ENCODE measurements around the gene RANBP10. TPM values are rescaled to one million over a fixed set of nuclear protein-coding genes. Genes with fewer than 3 reads are reported as not detected.

RANBP10 gene
- total and polyA plus RNA-seq, 2 of the 13 experiments (the other 11 are each of a cell fraction or from before 2014, with no cell fraction given): 9.2 to 22.7 TPM

DNA sequence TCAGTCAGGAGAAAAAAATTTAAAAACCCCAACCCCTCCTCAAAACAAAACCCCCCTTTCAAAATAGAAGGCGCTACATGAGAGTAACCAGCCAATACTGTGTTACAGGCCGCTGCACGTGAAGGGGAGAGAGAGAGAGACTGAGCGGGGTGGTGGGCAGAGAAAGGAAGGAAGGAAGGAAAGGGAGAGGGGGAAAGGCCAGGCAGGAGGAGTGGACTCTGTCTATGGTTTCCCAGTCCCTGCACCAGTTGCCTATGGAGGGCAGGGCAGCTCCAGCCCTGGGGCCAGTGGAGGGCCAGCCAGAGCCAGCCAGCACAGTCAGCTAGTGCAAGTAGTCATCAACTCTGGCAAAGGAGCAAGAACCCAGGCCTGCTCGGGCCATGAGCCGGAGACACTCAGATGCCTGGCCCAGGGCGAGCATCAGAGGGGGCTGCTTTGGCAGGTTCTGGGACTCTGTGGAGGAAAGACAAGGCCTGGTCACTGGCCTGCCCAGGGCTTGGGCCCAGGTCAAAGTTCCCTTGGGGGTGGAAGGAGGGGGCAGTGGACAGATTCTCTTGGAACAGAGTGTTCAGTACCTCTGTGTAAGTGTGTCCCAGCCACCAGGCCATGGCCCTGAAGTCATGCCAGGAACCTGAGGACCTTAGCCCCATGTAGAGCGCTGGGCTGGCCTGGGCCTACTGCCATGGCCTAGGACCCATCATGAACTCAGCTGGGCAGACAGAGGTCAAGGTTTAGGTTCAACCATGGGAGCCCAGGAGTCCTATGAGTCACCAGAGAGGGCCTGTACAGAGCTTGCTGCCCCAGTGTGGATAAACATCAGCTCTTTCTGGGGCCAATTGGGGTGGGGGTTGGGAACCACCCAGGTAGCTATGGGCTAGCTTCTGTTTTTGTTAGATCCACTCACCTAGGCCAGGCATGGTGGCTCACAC, 80.0 kb downstream of the RANBP10 start (continued):
- TF ChIP-seq, protein P1, sequence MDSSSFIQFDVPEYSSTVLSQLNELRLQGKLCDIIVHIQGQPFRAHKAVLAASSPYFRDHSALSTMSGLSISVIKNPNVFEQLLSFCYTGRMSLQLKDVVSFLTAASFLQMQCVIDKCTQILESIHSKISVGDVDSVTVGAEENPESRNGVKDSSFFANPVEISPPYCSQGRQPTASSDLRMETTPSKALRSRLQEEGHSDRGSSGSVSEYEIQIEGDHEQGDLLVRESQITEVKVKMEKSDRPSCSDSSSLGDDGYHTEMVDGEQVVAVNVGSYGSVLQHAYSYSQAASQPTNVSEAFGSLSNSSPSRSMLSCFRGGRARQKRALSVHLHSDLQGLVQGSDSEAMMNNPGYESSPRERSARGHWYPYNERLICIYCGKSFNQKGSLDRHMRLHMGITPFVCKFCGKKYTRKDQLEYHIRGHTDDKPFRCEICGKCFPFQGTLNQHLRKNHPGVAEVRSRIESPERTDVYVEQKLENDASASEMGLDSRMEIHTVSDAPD (CRISPR knock-in tag; IDR thresholded peaks at IDR 0.05): no peak
- TF ChIP-seq RBAK (CRISPR knock-in tag; IDR thresholded peaks at IDR 0.05): no peak
- TF ChIP-seq, protein P2, sequence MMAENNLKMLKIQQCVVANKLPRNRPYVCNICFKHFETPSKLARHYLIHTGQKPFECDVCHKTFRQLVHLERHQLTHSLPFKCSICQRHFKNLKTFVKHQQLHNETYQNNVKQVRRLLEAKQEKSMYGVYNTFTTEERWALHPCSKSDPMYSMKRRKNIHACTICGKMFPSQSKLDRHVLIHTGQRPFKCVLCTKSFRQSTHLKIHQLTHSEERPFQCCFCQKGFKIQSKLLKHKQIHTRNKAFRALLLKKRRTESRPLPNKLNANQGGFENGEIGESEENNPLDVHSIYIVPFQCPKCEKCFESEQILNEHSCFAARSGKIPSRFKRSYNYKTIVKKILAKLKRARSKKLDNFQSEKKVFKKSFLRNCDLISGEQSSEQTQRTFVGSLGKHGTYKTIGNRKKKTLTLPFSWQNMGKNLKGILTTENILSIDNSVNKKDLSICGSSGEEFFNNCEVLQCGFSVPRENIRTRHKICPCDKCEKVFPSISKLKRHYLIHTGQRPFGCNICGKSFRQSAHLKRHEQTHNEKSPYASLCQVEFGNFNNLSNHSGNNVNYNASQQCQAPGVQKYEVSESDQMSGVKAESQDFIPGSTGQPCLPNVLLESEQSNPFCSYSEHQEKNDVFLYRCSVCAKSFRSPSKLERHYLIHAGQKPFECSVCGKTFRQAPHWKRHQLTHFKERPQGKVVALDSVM (CRISPR knock-in tag; IDR thresholded peaks at IDR 0.05): no peak
- TF ChIP-seq, protein P3, sequence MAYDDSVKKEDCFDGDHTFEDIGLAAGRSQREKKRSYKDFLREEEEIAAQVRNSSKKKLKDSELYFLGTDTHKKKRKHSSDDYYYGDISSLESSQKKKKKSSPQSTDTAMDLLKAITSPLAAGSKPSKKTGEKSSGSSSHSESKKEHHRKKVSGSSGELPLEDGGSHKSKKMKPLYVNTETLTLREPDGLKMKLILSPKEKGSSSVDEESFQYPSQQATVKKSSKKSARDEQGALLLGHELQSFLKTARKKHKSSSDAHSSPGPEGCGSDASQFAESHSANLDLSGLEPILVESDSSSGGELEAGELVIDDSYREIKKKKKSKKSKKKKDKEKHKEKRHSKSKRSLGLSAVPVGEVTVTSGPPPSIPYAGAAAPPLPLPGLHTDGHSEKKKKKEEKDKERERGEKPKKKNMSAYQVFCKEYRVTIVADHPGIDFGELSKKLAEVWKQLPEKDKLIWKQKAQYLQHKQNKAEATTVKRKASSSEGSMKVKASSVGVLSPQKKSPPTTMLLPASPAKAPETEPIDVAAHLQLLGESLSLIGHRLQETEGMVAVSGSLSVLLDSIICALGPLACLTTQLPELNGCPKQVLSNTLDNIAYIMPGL (CRISPR knock-in tag; IDR thresholded peaks at IDR 0.05; ENCODE audit: borderline replicate concordance in 1 of 2, low read depth in 1 of 2): no peak; a peak in 1 of 4 replicates
- peak; percentile 48; the same call in 1 of the 2 replicates for TF ChIP-seq ZNF317 (CRISPR knock-in tag; IDR thresholded peaks at IDR 0.05)
- TF ChIP-seq, protein P4, sequence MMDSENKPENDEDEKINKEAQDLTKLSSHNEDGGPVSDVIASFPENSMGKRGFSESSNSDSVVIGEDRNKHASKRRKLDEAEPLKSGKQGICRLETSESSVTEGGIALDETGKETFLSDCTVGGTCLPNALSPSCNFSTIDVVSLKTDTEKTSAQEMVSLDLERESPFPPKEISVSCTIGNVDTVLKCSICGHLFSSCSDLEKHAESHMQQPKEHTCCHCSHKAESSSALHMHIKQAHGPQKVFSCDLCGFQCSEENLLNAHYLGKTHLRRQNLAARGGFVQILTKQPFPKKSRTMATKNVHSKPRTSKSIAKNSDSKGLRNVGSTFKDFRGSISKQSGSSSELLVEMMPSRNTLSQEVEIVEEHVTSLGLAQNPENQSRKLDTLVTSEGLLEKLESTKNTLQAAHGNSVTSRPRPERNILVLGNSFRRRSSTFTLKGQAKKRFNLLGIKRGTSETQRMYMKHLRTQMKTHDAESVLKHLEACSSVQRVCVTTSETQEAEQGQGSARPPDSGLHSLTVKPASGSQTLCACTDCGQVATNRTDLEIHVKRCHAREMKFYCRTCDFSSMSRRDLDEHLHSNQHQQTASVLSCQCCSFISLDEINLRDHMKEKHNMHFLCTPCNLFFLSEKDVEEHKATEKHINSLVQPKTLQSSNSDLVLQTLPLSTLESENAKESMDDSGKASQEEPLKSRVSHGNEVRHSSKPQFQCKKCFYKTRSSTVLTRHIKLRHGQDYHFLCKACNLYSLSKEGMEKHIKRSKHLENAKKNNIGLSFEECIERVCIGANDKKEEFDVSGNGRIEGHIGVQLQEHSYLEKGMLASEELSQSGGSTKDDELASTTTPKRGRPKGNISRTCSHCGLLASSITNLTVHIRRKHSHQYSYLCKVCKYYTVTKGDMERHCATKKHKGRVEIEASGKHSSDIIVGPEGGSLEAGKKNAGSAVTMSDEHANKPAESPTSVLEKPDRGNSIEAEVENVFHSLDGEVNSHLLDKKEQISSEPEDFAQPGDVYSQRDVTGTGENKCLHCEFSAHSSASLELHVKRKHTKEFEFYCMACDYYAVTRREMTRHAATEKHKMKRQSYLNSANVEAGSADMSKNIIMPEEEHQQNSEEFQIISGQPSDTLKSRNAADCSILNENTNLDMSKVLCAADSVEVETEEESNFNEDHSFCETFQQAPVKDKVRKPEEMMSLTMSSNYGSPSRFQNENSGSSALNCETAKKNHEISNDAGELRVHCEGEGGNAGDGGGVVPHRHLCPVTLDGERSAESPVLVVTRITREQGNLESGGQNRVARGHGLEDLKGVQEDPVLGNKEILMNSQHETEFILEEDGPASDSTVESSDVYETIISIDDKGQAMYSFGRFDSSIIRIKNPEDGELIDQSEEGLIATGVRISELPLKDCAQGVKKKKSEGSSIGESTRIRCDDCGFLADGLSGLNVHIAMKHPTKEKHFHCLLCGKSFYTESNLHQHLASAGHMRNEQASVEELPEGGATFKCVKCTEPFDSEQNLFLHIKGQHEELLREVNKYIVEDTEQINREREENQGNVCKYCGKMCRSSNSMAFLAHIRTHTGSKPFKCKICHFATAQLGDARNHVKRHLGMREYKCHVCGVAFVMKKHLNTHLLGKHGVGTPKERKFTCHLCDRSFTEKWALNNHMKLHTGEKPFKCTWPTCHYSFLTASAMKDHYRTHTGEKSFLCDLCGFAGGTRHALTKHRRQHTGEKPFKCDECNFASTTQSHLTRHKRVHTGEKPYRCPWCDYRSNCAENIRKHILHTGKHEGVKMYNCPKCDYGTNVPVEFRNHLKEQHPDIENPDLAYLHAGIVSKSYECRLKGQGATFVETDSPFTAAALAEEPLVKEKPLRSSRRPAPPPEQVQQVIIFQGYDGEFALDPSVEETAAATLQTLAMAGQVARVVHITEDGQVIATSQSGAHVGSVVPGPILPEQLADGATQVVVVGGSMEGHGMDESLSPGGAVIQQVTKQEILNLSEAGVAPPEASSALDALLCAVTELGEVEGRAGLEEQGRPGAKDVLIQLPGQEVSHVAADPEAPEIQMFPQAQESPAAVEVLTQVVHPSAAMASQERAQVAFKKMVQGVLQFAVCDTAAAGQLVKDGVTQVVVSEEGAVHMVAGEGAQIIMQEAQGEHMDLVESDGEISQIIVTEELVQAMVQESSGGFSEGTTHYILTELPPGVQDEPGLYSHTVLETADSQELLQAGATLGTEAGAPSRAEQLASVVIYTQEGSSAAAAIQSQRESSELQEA (CRISPR knock-in tag; IDR thresholded peaks at IDR 0.05; ENCODE audit: not compliant biosample characterization): peak; percentile 68
- no peak for TF ChIP-seq ZNF484 (CRISPR knock-in tag; IDR thresholded peaks at IDR 0.05; ENCODE audit: borderline replicate concordance, low read depth)

Measured in HepG2 (cell line).